ENCODE results near the gene TFB1M. TPM values are rescaled to one million over a fixed set of nuclear protein-coding genes. Genes with fewer than 3 reads are reported as not detected.

TFB1M gene
- total and polyA plus RNA-seq, 2 donors (not counting 3 experiments of a cell fraction or from before 2014, with no cell fraction given) = 12.9 to 35.5 TPM

- no peak for DNase-seq (ENCODE audit: low read depth, low spot score)
Observed at GRCh38 chr6:155263373-155264063, 50.8 kb downstream of the TFB1M start, which contains the start of gene CLDN20. Gene CLDN20 (plus strand): TSS chr6:155264013. CDS start chr6:155275720, 11,707 bp downstream.

More at GRCh38 chr6:155263373-155264063, 50.8 kb downstream of the TFB1M start, which contains the start of gene CLDN20:
- no peak within 1 kb of the TSS for H3K9ac ChIP-seq (replicated peaks; ENCODE audit: extremely low read depth, insufficient read depth, low read length)
- POLR2A ChIA-PET = no interaction called here
- peak within 1 kb of the TSS; percentile 46 for H3K27ac ChIP-seq (ENCODE audit: insufficient read depth, low read depth, low read length)
- no peak within 1 kb of the TSS for H3K4me2 ChIP-seq (ENCODE audit: insufficient read depth, low read length)
- TF ChIP-seq JUN (IDR thresholded peaks at IDR 0.05; ENCODE audit: borderline replicate concordance, insufficient read depth, insufficient read length, low read depth) (no peak), POLR2AphosphoS5 (IDR thresholded peaks at IDR 0.05; ENCODE audit: insufficient read depth, low read depth, low read length) (no peak), POLR2A (IDR thresholded peaks at IDR 0.05; ENCODE audit: low read depth, low read length) (no peak), CTCF (IDR thresholded peaks at IDR 0.05; ENCODE audit: extremely low read depth in 1 of 2, insufficient read depth in 1 of 2, low read depth in 1 of 2, low read length in 2 of 2) (no peak), FOS (IDR thresholded peaks at IDR 0.05; ENCODE audit: borderline replicate concordance, insufficient read depth, low read length) (no peak), MYC (IDR thresholded peaks at IDR 0.05; ENCODE audit: low read depth, low read length) (no peak), MAX (IDR thresholded peaks at IDR 0.05; ENCODE audit: insufficient read depth, insufficient read length) (no peak), GATA2 (IDR thresholded peaks at IDR 0.05; ENCODE audit: insufficient read depth, insufficient read length, low read depth, low read length) (no peak), EZH2 (IDR thresholded peaks at IDR 0.05; ENCODE audit: borderline replicate concordance, low read depth, low read length, severe bottlenecking) (no peak)
- FAIRE-seq = no peak
- H3K27me3 ChIP-seq (ENCODE audit: control insufficient read depth in 2 of 2, insufficient read depth in 2 of 2, low read length in 2 of 2) = no peaks in the 10 kb centered on the region
- H3K9me3 ChIP-seq (replicated peaks; ENCODE audit: control insufficient read depth, insufficient read depth, low read length) = no peaks in the 10 kb centered on the region
- BruUV-seq (replicated peaks) = no TSS peak
- H2AFZ ChIP-seq (ENCODE audit: low read depth, low read length) = peak within 1 kb of the TSS; percentile 20
- no peaks in the 10 kb centered on the region for H4K20me1 ChIP-seq (replicated peaks; ENCODE audit: control insufficient read depth, extremely low read depth, insufficient read depth, low read length)
- H3K4me3 ChIP-seq (replicated peaks in 1 of 3; ENCODE audit: insufficient read depth in 1 of 3, low read depth in 1 of 3, low read length in 3 of 3) = no peak within 1 kb of the TSS
- no peaks in the 10 kb centered on the region for H3K9me1 ChIP-seq (replicated peaks; ENCODE audit: control insufficient read depth, extremely low read depth, insufficient read depth, low read length)
- peaks cover 4 to 21% of the 10 kb centered on the region in 2 experiments for H3K36me3 ChIP-seq (ENCODE audit: control insufficient read depth in 2 of 2, extremely low read depth in 1 of 2, insufficient read depth in 2 of 2, low read length in 2 of 2)
- intact Hi-C loops (cut with micrococcal nuclease) (no loop called here), dilution Hi-C loops (cut with MboI; ENCODE audit: extremely low pct_ligation_motif_present, low sequenced_read_pairs) (no loop called here)
- CTCF ChIA-PET = interaction anchor here (1.2 kb wide), 1 partner anchor 13 kb away, joined by 3 read pairs; no protein-coding TSS in a partner anchor
- peaks cover 7% of the 10 kb centered on the region for H3K4me1 ChIP-seq (ENCODE audit: control insufficient read depth, extremely low read depth, insufficient read depth, low read length)
- peaks cover 6% of the 10 kb centered on the region for H3K79me2 ChIP-seq (ENCODE audit: control insufficient read depth, insufficient read depth, low read length)

All from endothelial cell of umbilical vein (primary cell).